ENCODE data around the gene LCE5A.
A peak's percentile ranks its signal among the peaks of the same experiment; 100 is the strongest.
"Not testable (repeated sequence)": the region's sequence is repeated elsewhere in the genome, so short reads cannot be mapped to it uniquely, and the experiment has no call there.

Gene LCE5A

DNA sequence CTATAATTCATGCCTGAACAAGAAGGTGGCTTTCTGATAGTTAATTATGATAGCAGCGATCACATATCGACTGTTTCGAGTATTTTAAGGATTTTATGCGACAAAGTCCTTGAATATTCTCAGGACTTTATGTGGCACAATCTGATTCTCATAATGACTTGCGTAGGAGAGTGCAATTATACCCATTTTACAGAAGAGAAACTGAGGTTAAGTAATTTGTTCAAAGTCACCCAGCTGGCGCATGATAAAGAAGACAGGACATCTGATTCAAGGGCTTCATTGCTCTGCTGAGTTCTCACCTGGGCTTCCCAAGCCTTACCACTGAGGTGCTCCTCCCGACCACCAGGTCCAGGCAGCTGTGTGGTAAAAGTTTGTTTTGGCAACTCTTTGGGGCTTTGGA lies 5.5 kb downstream of the LCE5A start:
- no peak for DNase-seq (ENCODE audit: low read depth in 2 of 2)

DNA sequence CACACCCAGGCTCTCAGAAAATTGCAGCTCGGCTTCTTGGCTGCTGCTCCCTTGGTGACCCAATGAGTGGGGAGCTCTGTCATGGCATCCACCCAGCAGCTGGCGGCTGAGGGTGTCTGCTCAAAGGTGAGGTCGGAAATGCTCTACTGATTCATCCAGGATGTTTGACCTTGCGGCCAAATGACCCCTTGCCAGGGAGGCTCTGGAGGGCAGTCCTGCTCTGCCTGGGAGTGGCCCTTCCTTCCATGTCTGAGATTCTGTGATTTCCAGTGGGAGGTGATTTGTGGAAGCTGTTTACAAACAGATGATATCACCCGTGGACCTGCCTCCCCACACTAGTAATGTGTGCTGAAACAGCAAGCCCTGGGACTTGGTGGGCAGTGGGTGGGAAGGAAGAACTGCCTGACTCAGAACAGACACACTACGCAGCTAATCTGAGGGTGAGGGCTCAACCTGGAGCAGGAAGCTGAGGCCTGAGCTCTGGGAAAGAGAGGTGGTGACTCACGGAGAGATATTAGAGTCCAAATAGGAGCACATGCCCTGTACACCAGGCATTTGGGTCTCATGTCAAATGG lies 6.7 kb downstream of the LCE5A start:
- no peak for DNase-seq (ENCODE audit: low read depth in 2 of 2)

DNA sequence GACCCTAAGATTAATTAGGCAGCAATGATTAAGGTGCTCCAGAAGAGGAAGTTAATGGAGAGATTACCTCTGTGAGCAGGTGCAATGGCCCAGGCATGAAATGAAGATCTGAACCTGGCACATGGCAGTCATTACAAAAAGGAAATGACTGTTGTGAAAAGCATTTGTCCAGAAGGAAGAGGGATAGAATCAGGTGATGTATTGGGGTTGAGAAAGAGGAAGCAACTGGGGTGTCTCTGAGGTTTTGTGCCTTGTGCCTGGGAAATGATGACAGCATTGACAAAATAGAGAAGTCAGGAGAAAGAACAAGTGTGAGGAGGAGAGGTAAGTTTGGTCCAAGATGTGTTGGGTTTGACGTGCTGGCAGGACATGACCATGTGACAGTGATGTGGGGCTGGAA lies 9.2 kb downstream of the LCE5A start:
- DNase-seq (ENCODE audit: low read depth in 2 of 2): no peak

DNA sequence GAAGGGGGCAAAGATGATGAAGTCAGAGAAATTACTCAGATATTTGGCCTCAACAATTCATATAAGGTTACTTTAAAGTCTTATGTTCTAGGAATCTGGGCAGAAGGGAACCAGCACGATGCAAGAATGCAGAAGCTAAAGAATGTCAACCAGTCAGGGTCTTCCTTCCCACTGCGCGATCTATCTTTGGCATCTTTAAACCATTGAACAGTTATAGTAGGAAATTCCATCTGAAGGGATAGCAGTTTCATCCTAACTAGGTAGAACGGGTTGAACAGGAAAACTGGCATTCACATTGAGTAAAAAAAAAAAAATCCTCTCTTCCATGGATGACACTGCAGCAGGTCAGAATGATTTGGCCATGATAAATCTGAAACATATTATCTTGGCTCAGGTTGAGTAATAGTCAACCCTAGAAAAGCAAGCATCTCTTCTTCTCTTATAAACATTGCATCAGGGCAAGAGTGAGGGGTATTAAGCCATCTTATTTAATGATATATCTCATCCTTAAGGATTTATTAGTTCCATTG lies 10.0 kb downstream of the LCE5A start:
- no peak for DNase-seq (ENCODE audit: low read depth in 2 of 2)

DNA sequence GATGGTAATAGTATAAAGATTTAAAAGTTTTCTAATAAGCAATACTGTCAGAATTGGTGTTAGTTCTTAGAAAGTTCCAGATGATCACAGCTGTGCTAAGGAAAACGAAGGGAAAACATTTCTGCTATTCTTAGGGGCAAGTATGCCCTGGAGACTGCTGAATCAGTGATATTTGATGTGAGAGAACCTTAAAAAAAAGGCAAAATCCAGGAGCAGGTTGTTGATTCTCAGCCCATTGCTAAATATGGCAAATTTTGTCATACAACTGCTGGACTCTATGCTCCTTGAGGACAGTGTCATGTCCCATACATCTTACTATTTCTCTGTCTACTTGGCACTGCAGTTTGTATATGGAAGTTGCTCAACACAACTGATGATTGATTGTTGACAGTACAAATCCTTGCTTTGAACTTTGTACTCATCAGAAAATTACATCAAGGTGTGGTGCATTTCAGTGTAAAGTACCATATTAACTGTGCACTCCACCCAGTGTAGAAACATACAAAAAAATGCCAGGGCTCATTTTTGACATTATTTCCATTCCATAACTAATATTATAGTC lies 14.6 kb downstream of the LCE5A start:
- no peak for DNase-seq (ENCODE audit: low read depth in 2 of 2)

DNA sequence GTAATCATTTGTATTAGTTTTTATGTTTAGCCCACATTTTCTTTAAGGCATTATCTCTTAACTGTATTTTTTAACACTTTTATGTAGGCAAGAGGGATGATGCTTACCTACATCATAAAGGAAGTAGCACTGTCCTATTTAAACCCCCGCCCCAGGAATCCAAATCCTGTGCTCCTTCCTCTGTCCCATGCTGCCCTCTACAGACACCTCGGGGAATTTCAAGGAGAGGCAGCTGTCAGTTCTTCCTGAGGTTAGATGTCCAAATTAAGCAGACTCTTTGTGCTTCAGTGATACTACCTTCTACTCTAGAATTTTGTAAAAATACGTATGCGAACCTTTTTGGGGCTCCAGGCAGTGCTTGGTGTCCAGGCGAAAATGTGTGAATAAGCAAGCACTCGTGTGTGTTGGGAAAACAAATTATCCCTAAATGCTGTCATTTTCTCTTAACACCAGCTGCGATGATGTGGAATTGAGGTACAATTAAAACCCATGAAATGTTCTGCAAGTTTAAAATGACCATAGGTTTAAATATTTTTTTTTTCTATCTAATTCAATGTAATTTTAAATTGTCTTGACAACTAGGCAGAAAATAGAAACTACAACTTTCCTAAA lies 22.8 kb downstream of the LCE5A start:
- DNase-seq (ENCODE audit: low read depth in 2 of 2): peak; percentile 23 to 26

DNA sequence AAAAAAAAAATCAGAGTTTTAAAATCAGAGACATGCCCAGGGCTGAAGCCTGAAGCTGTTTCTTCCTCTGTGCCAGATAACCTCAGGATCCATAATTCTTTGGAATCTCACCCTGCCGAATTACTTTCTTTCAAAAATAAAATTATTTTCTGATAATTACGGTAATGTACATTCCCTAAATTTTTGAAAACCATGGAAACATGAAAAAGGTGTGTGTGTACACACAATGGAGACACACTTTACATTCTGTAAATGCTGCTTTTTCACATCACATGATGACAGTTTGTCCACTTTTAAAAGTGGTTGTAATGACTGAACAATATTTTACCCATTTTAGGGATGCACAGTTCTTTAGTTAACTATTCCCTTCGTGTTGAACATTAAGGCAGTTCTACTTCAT lies 25.2 kb downstream of the LCE5A start:
- no peak for DNase-seq (ENCODE audit: low read depth in 2 of 2)

DNA sequence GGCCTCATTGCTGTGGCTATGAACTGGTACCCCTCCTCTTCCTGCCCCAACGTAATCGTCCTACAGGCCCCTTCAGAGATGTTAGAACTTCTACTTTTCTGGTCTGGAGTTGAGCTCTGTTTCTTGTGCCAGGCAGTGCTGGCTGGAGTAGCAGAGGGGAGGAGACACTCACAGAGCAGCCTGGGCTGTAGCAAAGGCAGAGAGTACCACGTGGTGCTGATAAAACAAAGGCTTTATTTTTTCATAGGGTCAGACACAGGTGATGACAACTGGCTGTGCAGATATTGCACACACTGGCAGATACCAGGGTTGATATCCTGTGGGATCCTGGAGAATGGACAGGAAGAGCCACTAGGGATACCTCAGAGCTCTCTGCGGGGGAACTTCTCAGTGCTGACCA lies 26.9 kb downstream of the LCE5A start:
- no peak for DNase-seq (ENCODE audit: low read depth in 2 of 2)

DNA sequence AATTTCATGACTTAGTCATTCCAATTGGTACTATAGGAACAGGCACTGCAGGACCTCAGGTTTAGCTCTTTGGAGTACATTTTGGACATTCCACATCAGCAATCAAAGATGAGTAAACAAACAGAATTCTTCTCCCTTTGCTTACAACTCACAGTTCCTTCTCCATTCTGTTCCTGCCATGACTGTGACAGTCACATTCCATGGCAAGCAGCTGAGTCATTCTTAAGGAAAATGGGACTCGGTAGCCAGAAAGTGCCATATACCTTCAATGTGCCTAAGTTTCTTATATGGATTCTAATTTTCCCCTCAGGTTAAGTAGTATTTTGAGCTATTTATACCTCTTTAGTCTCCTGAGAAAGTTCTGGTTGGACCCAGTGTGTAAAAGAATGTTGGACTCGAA lies 29.3 kb downstream of the LCE5A start:
- no peak for DNase-seq (ENCODE audit: low read depth in 2 of 2)

DNA sequence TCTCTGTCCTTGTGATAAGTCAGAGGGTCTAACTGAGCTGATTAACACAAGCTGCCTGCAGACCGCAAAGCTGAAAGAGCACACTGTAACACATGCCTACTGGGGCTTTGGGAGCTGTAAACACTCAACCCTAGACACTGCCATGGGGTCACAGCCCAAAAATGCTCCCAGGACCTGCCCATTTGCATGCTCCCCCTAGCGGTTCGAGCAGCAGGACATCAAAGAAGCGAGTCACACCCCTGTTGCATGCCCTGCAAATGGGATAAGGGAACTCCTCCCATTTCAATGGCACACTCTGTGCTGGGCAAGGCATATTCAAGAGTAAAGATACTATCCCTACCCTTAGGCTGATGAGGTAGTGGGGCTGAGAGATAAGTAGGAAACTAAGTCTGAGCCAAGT lies 33.2 kb downstream of the LCE5A start:
- DNase-seq (ENCODE audit: low read depth in 2 of 2): no peak

DNA sequence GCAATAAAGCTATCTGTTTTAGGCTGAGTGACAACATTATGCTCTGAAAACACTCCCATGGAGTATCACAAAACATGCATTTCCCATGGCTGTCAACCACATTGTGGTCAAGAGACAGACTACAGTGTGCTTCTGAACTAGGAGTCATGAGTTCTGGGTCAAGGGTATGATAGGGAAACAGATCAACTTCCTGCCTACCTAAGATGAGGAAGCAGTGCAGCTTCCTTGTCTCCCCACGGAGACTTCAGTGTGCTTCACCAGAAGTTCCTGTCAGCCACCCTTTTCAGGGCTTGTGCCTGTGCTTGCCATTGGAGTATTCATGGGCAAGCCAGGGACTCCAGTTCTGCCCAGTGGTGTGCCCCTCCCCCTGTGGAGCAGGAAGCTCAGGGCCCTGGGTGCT lies 36.1 kb downstream of the LCE5A start:
- DNase-seq (ENCODE audit: low read depth in 2 of 2): no peak

DNA sequence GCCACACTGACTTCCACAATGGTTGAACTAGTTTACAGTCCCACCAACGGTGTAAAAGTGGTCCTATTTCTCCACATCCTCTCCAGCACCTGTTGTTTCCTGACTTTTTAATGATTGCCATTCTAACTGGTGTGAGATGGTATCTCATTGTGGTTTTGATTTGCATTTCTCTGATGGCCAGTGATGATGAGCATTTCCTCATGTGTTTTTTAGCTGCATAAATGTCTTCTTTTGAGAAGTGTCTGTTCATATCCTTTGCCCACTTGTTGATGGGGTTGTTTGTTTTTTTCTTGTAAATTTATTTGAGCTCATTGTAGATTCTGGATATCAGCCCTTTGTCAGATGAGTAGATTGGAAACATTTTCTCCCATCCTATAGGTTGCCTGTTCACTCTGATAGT lies 37.8 kb downstream of the LCE5A start:
- DNase-seq (ENCODE audit: low read depth in 2 of 2): not testable (repeated sequence)

All from stimulated activated CD8-positive, alpha-beta memory T cell treated with anti-CD3 and anti-CD28 coated beads, Interleukin-2, amount 100 ng/mL, for 48 hours (primary cell).